Kidney (tissue), 14 donors: ENCODE results near the gene ARSJ. TPM values are rescaled to one million over a fixed set of nuclear protein-coding genes. Genes with fewer than 3 reads are reported as not detected.

Experiments used
- DNase-seq, 5 donors: peaks; one replicate each; pipeline ENCODE4 v3.0.0-alpha.2; 2013 to 2020
- FAIRE-seq: peaks from 2 replicates; lab custom pipeline; 2012; peaks lifted over from hg19 to GRCh38; lab: Jason Lieb, UNC
- H3K27ac ChIP-seq, 2 donors: one replicate each; pipeline ENCODE4 v1.7.0; 2013; ENCODE audit warnings: low read depth in 2 of 2, low read length in 2 of 2, inconsistent platforms in 1 of 2
- H3K27me3 ChIP-seq: one replicate; pipeline ENCODE4 v1.7.1; 2013; ENCODE audit warnings: low read length, inconsistent platforms; ENCODE audit not compliant: control insufficient read depth, insufficient read depth
- H3K36me3 ChIP-seq, 3 donors: one replicate each; pipeline versions ENCODE4 v1.7.0 to v1.7.1; 2013; ENCODE audit warnings: low read length in 3 of 3, control low read depth in 1 of 3, inconsistent platforms in 1 of 3; ENCODE audit not compliant: insufficient read depth in 3 of 3, control insufficient read depth in 2 of 3
- H3K4me1 ChIP-seq, 3 donors: one replicate each; pipeline versions ENCODE4 v1.7.0 to v1.7.1; 2013; ENCODE audit warnings: low read length in 3 of 3, inconsistent platforms in 1 of 3, low read depth in 1 of 3; ENCODE audit not compliant: control insufficient read depth in 2 of 3, insufficient read depth in 2 of 3
- H3K4me3 ChIP-seq, 3 donors: one replicate each; pipeline versions ENCODE4 v1.7.0 to v1.8.1; 2013; ENCODE audit warnings: low read length in 3 of 3, control low read depth in 1 of 3, inconsistent platforms in 1 of 3
- H3K9ac ChIP-seq, 3 donors: one replicate each; pipeline versions ENCODE4 v1.7.0 to v1.7.1; 2013; ENCODE audit warnings: low read length in 3 of 3, control low read depth in 1 of 3, inconsistent platforms in 1 of 3
- H3K9me3 ChIP-seq, 3 donors: one replicate each; pipeline versions ENCODE4 v1.7.0 to v1.7.1; 2013; ENCODE audit warnings: low read length in 3 of 3, control low read depth in 1 of 3, inconsistent platforms in 1 of 3; ENCODE audit not compliant: control insufficient read depth in 2 of 3, insufficient read depth in 1 of 3
- intact Hi-C: fragments of 100-400 bp; cut with DNase I; formaldehyde crosslinking; loops from one replicate; pipeline ENCODE4 v1.11.1; 2022
- polyA plus RNA-seq: library from polyadenylated mRNA; stranded (reverse); fragments of 350-450 nt; fragmentation: Illumina TruSeq; extraction: RNeasy Lipid Tissue Mini Kit (QIAGEN cat#74804); gene quantifications from one replicate; pipeline ENCODE4 v1.2.3, GENCODE V29; 2014; ENCODE audit warnings: low read depth, low replicate concordance; ENCODE audit not compliant: insufficient read depth
- total RNA-seq: library from RNA; stranded (reverse); fragmentation: NEBNext Ultra II Directional; extraction: Animal tissue kit (Norgen Biotek cat#: 25700); gene quantifications from one replicate; pipeline ENCODE4 v1.2.1, GENCODE V29; 2021
- TF ChIP-seq, protein P1 (sequence below): IDR thresholded peaks from 3 replicates; pipeline ENCODE4 v1.5.1; 2012; ENCODE audit warnings: mild to moderate bottlenecking, moderate library complexity, borderline replicate concordance; ENCODE audit not compliant: insufficient read depth; ENCODE audit errors: extremely low read depth
- donor health status: control.
- donor health status: control.
- donor health status: control.
- donor health status: control.
- donor health status: control.
- donor health status: DM: yes; HTN: yes; CAD: no.
- donor health status: Normal renal cell carcinoma (clear cell type).

ARSJ gene
- total and polyA plus RNA-seq, 2 donors from 2014 or later, result 3.6 to 16.7 TPM

DNA sequence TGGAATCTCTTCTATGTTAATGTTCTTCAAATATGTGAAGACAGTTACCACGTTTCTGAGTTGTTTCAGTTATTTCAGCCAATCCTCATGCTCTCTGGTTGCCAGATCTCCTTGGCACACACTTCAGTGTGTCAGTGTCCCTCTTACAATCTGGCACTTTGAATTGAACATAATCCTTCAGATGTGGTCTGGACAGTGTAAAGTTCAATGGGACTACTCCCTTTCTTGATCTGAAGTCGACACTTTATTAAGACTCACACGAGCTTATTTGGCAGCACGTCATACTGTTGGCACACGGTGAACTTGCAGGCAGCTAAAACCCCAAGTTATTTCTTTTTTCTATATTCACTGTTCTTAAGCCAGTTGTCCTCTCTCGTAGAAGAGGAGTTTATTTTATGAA is 28.2 kb downstream of the ARSJ start:
- H3K4me1 ChIP-seq, result peaks cover 0 to 19% (median 2%) of the 10 kb centered on the region in 3 donors
- TF ChIP-seq, protein P1, sequence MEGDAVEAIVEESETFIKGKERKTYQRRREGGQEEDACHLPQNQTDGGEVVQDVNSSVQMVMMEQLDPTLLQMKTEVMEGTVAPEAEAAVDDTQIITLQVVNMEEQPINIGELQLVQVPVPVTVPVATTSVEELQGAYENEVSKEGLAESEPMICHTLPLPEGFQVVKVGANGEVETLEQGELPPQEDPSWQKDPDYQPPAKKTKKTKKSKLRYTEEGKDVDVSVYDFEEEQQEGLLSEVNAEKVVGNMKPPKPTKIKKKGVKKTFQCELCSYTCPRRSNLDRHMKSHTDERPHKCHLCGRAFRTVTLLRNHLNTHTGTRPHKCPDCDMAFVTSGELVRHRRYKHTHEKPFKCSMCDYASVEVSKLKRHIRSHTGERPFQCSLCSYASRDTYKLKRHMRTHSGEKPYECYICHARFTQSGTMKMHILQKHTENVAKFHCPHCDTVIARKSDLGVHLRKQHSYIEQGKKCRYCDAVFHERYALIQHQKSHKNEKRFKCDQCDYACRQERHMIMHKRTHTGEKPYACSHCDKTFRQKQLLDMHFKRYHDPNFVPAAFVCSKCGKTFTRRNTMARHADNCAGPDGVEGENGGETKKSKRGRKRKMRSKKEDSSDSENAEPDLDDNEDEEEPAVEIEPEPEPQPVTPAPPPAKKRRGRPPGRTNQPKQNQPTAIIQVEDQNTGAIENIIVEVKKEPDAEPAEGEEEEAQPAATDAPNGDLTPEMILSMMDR, result no peak
- H3K27ac ChIP-seq, result no peak overlapping the region
- H3K4me3 ChIP-seq, result peak overlapping the region in 2 of 3 donors; percentile 4 to 28
- intact Hi-C loops, result no loop called here
- H3K27me3 ChIP-seq, result no peaks in the 10 kb centered on the region
- H3K9me3 ChIP-seq, result no peaks in the 10 kb centered on the region
- no peak for DNase-seq
- no peaks in the 10 kb centered on the region for H3K36me3 ChIP-seq
- H3K9ac ChIP-seq, result no peak overlapping the region
- no peak for FAIRE-seq

DNA sequence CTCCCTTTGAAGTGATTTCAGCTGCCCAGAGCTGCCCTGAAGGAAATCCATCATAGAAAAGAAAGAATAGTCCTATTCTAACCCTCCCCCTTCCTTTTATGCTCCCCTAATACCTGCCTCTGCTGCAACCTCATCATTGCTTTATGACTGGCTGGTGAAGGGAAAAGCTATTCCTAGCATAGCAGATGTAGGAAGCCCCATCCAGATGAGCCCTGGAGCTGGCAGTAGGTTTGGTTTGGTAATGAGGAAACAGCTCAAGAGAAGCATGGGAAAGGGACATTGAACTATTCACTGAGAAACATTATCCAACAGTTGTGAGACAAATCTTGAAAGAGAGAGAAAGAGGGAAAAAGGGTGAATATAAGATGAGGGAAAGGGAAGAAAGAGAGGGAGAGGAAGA is 29.2 kb downstream of the ARSJ start:
- TF ChIP-seq, protein P1, result no peak
- Histone ChIP-seq H3K9ac (no peak overlapping the region), H3K9me3 (no peaks in the 10 kb centered on the region), H3K4me3 (no peak overlapping the region), H3K36me3 (no peaks in the 10 kb centered on the region), H3K4me1 (peaks cover 0 to 19% (median 2%) of the 10 kb centered on the region in 3 donors), H3K27me3 (no peaks in the 10 kb centered on the region), H3K27ac (no peak overlapping the region)
- intact Hi-C loops, result no loop called here
- DNase-seq (no peak), FAIRE-seq (no peak)

DNA sequence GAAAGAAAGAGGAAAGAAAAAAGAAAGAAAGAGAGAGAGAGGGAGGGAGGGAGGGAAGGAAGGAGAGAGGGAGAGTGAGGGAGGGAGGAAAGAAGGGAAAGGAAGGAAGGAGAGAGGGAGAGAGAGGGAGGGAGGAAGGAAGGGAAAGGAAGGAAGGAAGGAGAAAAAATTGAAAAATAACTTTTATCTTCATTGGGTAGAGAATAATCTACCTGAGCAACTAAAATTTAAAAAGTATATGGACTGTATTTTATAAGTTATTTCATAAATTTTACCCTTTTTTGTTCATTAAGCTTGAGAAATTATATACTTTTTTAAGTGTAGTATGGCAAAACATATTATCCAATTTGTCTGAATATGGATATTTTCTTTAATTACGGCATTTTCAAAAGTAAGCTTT is 32.0 kb downstream of the ARSJ start:
- FAIRE-seq (no peak), DNase-seq (no peak)
- no peaks in the 10 kb centered on the region for H3K9me3 ChIP-seq
- no peak overlapping the region for H3K9ac ChIP-seq
- peaks cover 0 to 19% (median under 1%) of the 10 kb centered on the region in 3 donors for H3K4me1 ChIP-seq
- no peak overlapping the region for H3K4me3 ChIP-seq
- no peaks in the 10 kb centered on the region for H3K36me3 ChIP-seq
- no peaks in the 10 kb centered on the region for H3K27me3 ChIP-seq
- no peak overlapping the region for H3K27ac ChIP-seq
- intact Hi-C loops, result no loop called here
- TF ChIP-seq, protein P1, result no peak

DNA sequence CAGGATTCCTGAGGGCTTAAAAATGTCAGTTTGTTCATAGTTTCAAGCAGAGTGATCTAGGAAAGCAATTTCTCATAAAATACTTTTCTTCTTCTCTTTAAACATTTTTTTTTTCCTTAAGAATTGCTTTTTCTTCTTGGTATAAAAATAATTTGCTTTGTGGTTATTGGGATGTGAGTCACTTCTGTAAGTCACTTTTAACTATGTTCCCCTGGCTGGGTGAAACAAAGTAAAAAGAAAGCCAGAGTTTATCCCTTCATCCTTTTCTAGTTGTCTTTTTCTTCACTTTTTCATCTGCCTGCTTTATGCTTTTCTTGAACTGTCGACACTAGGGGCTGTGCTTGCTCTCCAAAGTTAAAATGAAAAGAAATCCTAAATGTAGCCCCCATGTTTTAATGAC is 33.5 kb downstream of the ARSJ start:
- peaks cover 0 to 12% (median 0%) of the 10 kb centered on the region in 3 donors for H3K4me1 ChIP-seq
- intact Hi-C loops, result no loop called here
- H3K9ac ChIP-seq, result no peak overlapping the region
- H3K27me3 ChIP-seq, result no peaks in the 10 kb centered on the region
- FAIRE-seq, result no peak
- no peaks in the 10 kb centered on the region for H3K9me3 ChIP-seq
- no peaks in the 10 kb centered on the region for H3K36me3 ChIP-seq
- no peak overlapping the region for H3K4me3 ChIP-seq
- TF ChIP-seq, protein P1, result no peak
- no peak overlapping the region for H3K27ac ChIP-seq
- DNase-seq, result no peak
